GM21717 (cell line): ENCODE measurements around the gene RALGPS1.

Experiments
- ATAC-seq: cut with Tn5 transposase; IDR thresholded peaks from one replicate; pipeline ENCODE4 v1.9.1; 2021; ENCODE audit warnings: mild to moderate bottlenecking, moderate library complexity; ENCODE audit not compliant: unreplicated experiment

The RALGPS1 gene

GRCh38 chr9:127199001-127199791 lies 284.6 kb downstream of the RALGPS1 start:
- ATAC-seq = no peak

GRCh38 chr9:127200106-127200862 lies 285.7 kb downstream of the RALGPS1 start:
- no peak for ATAC-seq

DNA sequence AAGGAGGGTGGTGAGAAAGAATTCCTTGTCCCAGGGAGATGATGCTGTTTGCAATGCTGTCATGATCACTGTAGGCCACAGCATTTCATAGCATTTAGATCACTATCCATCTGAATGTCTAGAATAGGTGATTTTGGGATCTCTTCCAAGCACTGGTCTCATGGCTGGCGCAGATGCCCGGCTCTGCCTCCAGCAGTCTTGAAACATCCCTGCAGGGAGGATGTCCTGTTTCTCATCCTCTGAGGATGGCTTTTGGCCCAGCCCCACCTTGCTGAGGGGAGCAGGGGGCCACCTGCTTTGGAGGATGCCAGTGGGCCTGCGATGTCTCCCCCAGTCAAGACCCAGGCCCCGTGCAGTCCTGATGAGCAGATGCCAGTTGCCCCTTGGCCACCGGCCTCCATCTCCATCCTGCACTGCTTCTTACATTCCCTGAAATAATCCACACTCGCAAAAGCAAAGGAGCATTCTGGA lies 286.5 kb downstream of the RALGPS1 start:
- ATAC-seq = no peak

GRCh38 chr9:127201731-127202130 lies 287.1 kb downstream of the RALGPS1 start:
- ATAC-seq = no peak

GRCh38 chr9:127202461-127203169 lies 288.0 kb downstream of the RALGPS1 start:
- ATAC-seq = no peak

- ATAC-seq = no peak
Measured at GRCh38 chr9:127203681-127204327, 289.2 kb downstream of the RALGPS1 start.

DNA sequence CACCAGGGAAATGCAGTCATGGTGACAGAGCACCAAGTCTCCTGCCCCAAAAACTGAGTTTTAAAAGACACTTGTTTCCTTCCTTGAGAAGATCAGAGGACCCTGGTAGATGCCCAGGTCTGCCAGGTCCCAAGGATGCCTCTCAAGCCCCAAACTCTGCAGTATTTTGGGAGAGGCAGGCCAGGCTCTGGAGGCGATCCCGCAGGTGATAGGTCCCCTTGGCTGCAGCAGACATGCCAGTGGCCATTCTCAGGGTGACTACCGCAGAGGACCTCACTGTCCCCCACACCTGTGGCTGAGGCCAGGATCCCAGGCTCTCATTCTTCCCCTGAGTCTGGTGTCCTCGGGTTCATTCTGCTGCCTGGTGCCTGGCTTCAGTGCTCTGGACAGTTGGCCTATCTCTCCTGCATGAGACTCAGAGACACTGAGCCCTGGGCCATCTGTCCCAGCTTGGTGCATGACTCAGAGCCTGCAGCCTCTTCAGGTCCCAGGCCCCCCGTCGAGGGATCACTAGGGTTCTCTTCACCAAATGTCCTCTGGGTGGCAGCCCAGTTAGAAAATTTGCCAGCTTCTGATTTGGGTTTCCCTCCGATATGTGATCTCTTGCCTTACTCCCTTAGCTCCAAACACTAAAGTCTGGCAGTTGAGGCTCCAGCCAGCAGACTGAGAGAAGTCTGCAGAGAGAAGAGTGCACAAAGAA lies 290.3 kb downstream of the RALGPS1 start:
- no peak for ATAC-seq

DNA sequence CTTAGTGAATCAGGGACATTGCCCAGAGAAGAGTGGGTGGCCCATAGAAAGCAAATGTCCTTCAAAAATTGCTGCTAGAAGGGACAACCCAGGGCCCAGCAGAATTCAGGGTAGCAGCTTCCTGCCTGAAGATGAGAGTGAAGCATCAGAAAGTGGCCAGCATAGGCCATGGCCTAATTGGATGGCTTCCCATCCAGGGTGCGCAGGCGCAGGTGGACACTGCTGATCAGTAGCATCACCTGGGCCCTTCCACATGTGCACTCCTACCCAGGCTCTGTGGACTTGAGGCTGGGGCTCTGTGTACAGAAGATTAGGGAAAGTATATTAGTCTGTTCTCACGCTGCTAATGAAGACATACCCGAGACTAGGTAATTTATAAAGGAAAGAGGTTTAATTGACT lies 291.4 kb downstream of the RALGPS1 start:
- ATAC-seq = no peak

GRCh38 chr9:127206666-127207065 lies 292.1 kb downstream of the RALGPS1 start:
- ATAC-seq = no peak

- no peak for ATAC-seq
Measured at GRCh38 chr9:127207734-127208410, 293.3 kb downstream of the RALGPS1 start.

DNA sequence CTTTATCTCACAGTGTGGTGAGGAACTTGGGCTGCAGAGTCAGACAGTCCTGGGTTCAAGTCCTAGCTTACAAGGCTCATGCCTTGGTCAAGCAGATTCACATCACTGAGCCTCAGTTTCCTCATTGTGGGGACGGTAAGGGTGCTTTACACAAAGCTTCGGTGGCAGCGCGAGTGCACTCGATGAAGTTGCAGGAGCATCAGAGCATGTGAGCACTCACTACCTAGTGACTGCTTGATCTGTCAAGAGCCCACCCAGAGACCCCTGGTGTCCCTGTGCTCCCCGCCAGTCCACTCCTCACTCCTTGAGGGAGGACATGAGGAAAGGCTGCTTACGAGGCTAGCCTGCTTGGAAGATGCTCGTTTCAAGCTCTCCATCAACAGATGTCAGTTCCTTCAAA lies 293.8 kb downstream of the RALGPS1 start:
- ATAC-seq = no peak

DNA sequence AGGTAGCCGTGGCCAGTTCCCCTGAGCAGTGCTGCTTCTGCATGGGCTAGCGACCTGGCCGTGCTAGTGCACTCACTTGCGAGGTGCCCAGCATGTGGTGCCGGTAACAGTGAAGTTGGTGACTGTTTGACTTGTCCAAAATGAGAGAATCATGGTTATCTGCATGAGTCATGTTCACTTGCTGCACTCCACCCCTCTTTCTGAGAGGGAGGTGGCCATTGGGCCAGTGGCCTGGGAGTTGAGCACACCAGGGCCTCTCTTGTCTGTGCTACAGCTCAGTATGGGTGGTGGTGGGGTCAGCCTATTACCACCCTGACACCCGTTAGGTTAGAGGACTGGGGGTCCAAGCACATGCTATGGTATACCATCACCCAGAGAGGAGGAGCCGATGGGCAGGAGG lies 294.6 kb downstream of the RALGPS1 start:
- no peak for ATAC-seq

- ATAC-seq = no peak
Measured at GRCh38 chr9:127209948-127210640, 295.5 kb downstream of the RALGPS1 start.

DNA sequence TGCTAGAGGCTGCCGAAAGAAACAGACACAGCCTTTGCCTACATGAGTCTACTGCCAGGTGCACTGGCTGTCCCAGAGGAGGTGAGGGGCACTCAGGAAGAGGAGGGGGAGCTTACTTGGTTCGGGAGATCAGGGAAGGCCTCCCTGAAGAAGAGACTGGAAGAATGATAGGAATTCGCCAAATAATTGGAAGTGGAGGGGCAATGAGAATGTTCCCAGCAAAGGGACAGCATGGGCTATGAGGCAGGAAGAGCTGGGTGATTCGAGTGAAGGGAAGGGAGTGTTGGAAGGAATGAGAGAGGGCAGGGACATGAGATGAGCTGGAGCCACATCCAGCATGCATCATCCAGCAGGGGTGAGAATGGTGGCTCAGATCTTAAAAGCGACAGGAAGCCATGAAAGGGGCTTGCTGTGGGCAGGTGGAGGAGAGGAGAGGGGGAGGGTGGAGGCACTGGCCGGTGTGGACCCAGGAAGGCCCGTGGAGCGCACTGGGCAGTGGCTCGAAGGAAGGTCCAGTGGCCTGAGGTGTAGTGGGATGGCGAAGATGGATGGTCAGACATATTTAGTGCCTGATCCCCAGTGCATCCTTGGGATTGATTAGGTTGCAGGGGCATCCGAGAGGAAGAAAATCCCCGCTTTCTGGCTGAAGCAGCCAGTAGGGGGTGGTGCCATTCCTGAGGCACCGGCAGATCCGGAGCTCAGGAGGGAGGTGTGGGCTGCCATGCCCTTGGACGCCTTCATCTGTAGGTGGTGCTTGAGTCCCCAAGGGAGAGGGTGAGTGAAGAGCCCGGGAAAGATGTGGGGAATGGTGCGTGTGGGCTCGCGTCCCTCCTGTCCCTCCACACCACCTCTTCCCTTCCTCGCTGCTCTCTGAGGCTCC lies 296.5 kb downstream of the RALGPS1 start:
- no peak for ATAC-seq

DNA sequence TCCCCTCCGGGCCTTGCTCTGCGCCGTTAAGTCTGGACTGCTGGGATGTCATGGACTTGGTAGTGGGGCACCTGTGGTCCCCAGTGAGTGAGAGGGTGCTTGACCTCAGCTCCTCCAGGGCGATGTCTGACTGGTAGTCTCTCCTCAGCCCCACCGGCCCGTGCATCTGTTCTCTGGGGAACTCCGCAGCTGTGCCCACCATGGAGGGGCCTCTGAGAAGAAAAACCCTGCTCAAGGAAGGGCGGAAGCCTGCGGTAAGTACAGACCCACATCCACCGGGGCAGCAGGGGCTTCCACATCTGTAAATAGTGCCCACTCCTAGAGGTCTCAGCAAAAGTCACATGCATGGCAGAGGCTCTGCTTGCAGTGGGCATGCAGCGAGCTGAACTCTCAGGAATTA lies 297.4 kb downstream of the RALGPS1 start:
- no peak for ATAC-seq

DNA sequence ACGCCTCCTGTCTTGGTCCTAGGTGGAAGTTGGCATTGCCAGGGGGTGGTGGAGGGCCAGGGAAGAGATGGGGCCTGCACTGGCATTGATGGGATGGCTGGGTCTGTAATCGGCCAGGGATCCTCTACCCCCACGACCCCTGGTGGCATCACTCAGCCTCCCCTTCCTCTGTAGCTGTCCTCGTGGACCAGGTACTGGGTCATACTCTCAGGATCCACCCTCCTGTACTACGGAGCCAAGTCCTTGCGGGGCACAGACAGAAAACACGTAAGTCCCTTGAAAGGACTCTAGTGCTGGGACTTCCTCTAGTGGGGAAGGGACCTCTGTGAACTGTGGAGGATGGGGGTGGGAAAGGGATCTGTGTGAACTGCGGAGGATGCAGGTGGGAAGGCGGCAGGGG lies 297.9 kb downstream of the RALGPS1 start:
- ATAC-seq = no peak

GRCh38 chr9:127213859-127214258 lies 299.3 kb downstream of the RALGPS1 start:
- ATAC-seq = no peak
